GM19238 (cell line): ENCODE results near the gene DHCR24.
A peak's percentile ranks its signal among the peaks of the same experiment; 100 is the strongest.
"Not testable (repeated sequence)": the region's sequence is repeated elsewhere in the genome, so short reads cannot be mapped to it uniquely, and the experiment has no call there.

Experiments used
- DNase-seq: peaks from one replicate; pipeline ENCODE4 v3.0.0; 2011; ENCODE audit warnings: low spot score; ENCODE audit not compliant: insufficient read length

Gene DHCR24, protein sequence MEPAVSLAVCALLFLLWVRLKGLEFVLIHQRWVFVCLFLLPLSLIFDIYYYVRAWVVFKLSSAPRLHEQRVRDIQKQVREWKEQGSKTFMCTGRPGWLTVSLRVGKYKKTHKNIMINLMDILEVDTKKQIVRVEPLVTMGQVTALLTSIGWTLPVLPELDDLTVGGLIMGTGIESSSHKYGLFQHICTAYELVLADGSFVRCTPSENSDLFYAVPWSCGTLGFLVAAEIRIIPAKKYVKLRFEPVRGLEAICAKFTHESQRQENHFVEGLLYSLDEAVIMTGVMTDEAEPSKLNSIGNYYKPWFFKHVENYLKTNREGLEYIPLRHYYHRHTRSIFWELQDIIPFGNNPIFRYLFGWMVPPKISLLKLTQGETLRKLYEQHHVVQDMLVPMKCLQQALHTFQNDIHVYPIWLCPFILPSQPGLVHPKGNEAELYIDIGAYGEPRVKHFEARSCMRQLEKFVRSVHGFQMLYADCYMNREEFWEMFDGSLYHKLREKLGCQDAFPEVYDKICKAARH

DNA sequence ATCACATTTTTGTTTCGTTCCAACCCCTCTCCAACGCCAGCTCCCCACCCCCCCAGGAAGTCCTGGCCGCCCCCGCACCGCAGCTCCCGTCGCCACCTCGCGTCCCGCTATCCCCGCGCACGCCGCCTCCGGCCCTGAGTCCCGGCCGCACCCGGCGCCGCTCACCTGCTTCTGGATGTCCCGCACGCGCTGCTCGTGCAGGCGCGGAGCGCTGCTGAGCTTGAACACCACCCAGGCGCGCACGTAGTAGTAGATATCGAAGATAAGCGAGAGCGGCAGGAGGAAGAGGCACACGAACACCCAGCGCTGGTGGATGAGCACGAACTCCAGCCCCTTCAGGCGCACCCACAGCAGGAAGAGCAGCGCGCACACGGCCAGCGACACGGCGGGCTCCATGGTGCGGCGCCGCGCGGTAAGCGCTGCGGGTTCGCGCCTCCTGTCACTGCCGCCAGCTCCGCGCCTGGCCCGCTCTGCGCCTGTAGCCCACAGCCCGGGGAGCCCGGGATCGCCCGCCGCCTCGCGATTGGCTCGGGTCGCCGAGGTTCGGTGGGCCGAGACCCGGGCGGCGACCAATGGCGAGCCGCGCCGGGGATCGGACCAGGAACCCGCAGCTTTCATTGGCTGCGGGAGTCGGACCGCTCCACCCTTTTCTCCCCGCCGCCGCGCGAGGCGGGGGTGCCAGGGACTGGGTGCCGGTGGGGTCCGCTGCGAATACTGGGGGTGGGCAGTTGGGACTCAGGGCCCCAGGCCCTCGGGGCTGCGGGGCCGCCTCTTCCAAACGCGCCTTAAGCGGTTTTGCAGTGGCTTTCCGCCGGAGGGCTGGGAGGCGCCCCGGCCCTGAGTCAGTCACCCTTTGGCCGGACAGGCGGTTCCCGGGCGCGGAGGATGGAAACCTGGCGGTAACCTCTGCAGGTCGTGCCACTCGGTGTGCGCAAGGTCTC lies at the start of gene DHCR24:
Gene DHCR24, minus strand, starts transcription at position 472 of the 941 bp plus-strand sequence. Its CDS starts 76 bp downstream, at position 396.
- DNase-seq, result peak; percentile 98

DNA sequence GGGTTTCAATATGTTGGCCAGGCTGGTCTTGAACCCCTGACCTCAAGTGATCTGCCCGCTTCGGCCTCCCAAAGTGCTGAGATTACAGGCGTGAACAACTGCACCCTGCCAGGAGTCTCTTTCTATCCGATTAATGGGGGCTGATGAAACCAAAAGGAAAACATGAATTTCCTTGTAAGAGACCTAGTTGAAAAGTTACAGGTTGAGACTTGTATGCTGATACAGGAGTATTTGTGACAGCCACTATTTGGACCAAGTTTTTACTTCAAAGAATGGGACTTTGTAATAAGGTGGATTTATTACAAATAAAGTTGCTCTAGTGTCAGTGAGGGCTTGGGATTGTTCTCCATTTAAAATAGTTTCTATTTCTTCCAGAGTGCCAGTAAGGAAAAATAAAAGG lies 49.8 kb upstream of the DHCR24 start:
- DNase-seq, result no peak

DNA sequence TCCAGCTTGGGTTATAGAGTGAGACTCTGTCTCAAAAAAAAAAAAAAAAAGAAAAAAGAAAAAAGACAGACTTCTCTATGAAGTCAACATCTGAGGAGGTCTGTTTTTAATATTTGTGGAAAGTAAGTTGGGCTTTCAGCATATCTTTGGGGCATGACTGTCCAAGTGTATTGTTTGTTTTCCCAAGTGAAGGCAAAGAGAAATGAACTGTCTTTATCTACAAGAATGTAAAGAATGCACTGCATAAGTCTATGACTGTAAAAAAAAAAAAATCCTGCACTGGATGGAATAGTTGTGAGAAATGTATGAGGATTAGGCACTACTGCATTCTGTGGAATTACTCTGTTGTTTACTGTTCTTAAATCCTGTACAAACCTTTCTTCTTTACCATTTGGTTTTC lies 47.9 kb upstream of the DHCR24 start:
- no peak for DNase-seq

DNA sequence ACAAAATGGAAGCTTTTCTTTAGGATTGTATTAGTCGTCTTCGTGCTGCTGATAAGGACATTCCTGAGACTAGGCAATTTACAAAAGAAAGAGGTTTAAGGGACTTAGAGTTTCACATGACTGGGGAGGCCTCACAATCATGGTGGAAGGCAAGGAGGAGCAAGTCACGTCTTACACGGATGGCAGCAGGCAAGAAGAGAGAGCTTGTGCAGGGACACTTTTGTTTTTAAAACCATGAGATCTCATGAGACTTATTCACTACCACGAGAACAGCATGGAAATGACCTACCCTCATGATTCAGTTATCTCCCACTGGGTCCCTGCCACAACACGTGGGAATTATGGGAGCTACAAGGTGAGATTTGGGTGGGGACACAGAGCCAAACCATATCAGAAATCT lies 47.1 kb upstream of the DHCR24 start:
- not testable (repeated sequence) for DNase-seq

DNA sequence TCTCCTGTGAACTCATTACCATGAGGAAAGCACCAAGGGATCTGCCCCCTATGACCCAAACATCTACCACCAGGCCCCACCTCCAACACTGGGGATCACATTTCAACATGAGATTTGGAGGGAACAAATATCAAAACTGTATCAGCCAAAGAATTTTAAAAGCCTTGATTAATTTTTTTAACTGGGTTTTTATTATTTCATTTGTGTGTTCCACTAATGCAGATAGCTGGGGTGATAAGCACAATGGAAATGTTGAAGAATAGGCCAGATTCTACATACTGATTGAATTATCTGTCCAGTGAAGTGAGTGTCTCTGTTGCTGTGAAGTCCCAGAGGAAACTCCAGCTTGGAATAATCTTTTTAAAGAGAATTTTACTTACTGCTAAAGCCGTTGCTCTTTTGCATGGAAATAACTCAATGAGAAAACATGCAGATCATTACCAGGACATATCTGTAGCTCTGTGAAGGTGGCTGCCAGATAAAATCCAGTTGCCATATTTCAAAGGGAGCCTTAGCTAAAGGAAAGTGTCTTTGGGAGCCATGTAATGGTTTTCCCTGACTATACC lies 44.4 kb upstream of the DHCR24 start:
- no peak for DNase-seq

DNA sequence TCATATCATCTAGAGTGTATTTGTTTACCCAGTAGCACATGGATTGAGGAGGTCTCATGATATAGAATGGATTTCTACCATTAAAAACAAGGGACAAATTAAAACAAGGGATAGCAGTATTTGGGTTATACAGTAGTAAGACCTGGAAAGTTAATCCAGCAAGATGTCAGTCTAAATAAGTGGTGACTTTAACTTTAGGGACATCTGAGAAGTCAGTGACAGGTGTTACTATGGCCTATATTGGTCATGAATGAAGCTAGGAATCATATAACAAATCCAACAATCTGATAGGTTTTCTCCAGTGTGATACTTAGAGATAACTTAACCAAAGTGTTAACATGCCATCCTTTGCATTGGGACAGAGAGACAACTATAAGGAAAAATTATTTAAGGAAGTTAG lies 42.7 kb upstream of the DHCR24 start:
- no peak for DNase-seq

DNA sequence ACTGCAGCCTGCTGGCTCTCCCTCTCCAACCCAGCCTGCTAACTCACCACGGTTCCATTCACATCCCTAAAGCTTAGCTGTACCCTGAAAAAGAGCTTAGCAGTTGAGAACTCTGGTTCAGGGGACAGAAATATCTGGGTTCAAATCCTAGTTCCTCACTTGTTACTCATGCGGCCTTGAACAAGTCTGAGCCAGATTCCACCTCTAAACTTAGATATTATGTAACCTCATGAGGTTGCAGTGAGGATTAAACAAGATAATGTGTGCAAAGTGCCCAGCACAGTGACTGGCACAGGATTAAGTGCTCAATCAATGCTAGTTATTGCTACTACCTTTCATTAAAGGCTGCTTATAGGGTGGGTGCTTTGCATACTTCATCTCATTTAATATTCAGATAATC lies 41.3 kb upstream of the DHCR24 start:
- no peak for DNase-seq

DNA sequence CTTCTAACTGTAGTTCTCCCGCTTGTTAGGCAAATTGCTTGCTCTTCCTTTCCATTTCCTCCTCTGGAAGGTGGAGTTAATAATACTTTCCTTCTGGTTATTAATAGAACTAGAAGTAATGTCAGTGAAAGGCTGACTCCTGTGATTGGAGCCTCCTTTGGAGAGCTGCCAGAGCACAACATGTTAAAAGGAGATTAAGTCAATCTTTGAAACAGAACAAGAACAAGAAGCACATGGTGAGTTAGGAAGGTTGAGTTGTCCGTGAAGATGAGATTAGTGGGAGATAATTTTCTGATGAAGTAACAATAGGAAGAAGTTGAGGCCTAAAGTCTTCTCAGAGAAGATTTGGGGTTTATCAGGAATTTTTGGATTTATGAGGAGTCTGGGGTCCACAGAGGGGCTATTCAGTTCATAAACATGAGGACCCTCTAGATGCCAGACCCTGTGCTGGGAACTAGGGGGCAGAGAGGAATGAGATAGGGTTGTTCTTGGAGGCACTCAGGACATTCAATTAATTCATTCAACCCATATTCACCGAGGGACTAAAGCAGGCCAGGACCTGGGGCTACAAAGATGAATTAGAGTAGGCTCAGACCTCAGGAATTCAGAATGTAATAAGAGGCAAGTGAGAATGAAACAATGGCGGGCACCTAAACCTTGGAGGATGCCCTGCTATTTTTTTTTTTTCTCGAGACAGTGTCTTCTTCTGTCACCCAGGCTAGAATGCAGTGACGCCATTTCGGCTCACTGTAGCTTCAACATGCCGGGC lies 40.7 kb upstream of the DHCR24 start:
- no peak for DNase-seq

DNA sequence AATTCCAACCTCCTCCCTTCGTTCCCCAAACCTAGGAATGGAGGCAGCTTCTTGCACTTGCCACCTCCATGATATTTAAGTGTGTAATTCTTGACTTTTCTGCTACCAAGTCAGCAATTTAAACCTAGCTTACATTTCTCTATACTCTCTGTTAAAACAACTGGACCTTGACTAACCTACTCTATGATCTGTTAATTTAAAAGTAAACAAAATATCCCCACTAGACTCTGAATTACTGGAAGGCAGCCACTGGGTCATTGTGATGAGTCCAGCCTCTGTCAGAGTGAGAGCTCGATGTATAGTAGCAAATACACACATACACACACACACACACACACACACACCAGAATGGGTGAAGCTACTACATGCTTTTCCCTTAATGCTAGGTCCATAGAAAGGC lies 40.0 kb upstream of the DHCR24 start:
- DNase-seq, result no peak

DNA sequence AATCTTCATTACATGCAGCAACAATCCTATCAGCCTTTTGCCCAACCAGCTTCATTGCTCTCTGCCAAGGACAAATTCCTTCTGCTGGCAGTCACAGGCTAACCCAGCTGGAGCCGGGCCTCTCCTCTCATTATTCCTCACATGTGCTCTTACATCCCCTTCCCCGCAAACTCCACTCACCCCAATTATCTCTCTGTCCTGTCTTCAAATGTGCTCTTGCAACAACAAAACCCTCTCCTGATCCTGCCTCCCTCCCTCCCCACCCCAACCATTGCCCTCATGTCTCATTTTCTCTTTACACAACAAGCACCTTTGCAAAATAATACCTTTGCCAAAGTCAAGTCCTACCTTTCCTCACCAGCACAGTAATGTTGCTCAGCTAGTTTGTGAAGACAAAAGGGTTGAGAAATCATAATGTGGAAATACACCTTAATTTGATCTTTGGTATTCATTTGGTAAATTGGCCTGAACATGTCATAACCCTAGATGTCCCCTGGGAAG lies 36.0 kb upstream of the DHCR24 start:
- DNase-seq, result no peak

DNA sequence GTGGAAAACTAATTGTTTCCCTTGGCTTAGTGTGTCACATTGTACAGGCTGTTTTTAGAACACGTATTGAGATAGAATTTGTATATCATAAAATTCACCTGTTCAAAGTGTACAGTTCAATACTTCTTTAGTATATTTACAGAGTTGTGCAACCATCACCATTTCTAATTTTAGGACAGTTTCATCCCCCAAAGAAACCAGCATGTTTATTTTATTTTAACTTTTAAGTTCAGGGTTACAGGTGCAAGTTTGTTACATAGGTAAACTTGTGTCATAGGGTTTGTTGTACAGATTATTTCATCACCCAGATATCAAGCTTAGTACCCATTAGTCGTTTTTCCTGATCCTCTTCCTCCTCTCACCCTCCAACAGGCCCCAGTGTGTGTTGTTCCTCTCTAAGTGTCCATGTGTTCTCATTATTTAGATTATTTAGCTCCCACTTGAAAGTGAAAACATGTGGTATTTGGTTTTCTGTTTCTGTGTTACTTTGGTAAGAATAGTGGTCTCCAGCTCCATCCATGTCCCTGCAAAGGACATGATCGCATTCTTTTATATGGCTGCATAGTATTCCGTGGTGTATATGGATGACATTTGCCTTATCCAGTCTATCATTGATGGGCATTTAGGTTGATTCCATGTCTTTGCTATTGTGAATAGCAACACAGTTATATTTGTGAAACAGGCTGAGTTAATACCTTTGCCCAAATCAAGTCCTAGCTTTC lies 35.2 kb upstream of the DHCR24 start:
- no peak for DNase-seq

DNA sequence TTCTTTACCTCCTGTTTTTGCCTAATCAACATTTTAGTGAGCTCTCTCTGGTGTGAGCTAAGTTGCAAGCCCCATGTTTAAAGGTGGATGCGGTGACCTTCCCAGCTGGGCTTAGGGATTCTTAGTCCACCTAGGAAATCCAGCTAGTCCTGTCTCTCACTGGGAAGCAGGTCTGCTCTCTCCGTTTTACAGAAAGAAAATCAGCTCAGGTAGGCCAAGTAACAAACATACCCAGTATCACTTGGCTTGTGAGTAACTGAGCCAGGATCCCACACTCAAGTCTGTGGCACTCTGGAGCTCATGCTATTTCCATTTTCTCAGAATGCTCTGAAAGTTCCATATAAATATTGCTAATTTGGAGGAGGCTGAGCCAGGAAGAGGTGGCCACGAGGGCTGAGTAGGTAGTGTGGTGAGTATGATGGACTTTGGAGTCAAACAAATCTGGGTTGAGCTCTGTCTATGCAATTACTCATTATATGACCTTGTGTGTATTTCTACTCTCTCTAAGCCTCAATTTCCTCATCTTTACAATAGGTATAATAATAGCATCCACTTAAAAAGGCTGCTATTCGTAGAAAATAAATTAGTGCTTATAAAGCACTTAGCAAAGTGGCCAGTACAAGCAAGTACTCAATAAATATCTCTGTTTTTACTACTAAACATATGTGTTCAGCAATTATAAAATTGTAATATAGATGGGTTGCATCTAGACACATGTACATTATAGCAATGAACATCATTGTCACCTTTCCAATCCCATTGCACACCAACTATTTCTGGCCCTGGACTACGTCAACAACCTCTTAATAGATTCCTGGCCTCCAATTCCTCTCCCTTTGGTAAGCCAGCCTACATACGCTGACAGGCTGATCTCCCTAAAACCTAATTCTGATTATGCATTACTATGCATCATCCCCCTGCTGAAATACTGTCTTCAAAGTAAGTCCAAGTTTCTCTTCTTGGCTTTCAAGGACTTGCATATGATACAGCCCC lies 32.7 kb upstream of the DHCR24 start:
- DNase-seq, result no peak

DNA sequence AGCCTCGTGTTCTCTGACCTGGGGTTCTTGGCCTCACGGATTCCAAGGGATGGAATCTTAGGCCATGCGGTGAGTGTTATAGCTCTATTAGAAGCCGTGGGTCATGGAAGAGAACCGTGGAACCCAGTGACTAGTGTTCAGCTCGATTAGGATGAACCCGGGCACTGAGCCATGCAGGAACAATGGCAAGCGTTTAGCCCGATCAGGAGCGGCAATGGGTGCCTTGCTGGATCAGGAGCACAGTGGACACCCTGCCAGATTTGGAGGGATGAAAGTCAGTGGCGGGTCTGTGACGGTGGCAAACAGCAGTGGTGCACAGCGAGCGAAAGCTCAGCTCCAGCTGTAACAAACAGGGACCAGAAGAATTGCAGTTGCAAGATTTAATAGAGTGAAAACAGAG lies 24.1 kb upstream of the DHCR24 start:
- not testable (repeated sequence) for DNase-seq

DNA sequence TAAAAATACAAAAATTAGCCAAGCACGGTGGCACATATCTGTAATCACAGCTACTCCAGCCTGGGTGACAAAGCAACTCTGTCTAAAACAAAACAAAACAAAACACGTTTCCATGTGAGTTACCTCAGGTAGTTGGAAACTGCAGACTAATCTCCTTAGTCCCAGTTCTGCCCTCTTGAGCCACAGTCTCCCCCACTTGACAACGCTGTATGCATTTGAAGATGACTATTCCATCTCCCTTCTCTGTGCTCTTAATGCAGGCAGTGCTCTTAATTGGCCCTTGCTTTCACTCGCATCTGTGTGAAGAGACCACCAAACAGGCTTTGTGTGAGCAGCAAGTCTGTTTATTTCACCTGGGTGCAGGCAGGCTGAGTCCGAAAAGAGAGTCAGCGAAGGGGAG lies 19.6 kb upstream of the DHCR24 start:
- DNase-seq, result no peak

DNA sequence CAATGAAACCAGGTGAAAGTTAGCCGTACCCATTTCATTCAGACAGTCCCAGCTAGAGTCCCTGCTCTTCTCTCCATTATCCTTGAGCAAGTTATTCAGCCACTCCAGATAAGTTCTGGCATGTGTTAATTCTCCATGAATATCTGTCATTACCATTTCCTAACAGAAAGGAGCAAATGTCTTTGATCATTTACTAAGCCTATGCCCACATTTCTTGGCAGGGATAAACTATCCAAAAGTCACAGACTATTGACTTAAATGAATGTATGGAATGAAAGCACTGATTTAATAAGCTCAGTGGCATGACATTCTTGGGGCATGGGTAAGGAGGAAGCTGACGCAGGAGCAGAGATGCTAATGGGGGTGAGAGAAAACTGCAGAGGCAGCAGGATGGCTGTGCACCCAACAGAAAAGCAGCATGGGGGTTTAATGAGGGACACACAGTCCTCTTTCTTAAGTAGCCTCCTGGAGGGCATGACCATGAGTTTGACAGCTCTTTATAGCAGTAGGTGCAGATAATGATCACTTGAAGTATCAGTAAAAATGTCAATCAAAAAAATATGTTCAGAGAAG lies 17.6 kb upstream of the DHCR24 start:
- no peak for DNase-seq

DNA sequence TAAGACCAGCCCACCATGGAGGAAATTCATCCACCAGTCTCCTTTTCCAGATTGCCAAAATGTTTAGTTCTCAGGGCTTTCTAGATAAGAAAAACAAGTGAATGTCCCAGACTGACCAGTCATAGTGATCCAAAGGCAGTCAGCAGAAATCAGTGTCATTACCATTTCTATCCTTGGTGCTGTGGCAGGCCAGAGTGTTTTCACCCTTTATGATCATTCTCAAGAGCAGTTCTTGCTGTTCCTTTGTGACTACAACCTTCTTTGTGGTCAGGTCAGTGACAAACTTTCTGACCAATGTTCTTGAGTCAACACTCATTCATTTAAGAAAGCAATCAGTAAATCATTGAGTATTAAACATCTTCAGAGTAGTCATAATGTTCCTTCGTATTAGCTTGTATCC lies 7.3 kb upstream of the DHCR24 start:
- DNase-seq, result no peak

DNA sequence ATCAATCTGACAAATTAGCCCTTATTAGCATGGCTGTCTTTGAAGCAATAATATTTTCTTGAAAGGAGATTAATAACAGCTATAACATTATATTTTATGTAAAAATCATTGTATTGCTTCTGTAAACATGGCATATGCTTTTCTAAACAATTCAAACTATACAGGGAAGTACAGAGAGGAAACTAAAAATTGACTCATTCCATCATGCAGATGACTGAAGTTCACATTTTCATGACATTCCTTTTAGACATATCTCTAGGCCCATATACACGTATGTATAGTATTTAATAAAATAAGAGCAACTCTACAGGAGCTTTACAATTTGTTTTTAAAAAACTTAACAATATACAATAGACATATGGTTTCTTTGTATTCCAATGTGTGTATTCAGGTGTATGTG lies 5.6 kb upstream of the DHCR24 start:
- no peak for DNase-seq

DNA sequence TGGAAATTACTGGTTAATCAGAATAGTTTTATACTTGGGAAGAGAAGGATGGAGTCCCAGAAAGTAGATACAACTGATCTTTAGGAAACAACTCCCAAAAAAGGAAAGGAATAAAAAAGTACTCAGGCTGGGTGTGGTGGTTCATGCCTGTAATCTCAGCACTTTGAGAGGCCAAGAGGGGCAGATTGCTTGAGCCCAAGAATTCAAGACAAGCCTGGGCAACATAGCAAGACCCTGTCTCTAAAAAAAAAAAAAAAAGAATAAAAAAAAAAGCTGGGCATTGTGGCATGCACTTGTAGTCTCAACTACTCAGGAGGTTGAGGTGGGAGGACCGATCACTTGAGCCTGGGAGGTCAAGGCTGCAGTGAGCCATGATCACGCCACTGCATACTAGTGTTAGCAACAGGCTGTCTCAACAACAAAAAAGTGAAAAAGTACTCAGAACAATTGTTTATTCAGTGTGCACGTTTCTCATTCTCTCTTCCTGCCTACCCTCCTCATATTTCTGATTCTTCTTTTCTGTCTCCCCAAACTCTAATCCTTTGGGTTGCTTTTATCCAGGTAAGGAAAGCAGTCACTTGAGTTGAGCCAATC lies 2.2 kb upstream of the DHCR24 start:
- DNase-seq, result no peak
